ENCODE measurements around the gene ATP6V1E1. TPM values are rescaled to one million over a fixed set of nuclear protein-coding genes. Genes with fewer than 3 reads are reported as not detected.
A peak's percentile ranks its signal among the peaks of the same experiment; 100 is the strongest.
"Not testable (repeated sequence)": the region's sequence is repeated elsewhere in the genome, so short reads cannot be mapped to it uniquely, and the experiment has no call there.

The ATP6V1E1 gene
- total and polyA plus RNA-seq, 7 donors, result 122 to 263 (median 158) TPM

DNA sequence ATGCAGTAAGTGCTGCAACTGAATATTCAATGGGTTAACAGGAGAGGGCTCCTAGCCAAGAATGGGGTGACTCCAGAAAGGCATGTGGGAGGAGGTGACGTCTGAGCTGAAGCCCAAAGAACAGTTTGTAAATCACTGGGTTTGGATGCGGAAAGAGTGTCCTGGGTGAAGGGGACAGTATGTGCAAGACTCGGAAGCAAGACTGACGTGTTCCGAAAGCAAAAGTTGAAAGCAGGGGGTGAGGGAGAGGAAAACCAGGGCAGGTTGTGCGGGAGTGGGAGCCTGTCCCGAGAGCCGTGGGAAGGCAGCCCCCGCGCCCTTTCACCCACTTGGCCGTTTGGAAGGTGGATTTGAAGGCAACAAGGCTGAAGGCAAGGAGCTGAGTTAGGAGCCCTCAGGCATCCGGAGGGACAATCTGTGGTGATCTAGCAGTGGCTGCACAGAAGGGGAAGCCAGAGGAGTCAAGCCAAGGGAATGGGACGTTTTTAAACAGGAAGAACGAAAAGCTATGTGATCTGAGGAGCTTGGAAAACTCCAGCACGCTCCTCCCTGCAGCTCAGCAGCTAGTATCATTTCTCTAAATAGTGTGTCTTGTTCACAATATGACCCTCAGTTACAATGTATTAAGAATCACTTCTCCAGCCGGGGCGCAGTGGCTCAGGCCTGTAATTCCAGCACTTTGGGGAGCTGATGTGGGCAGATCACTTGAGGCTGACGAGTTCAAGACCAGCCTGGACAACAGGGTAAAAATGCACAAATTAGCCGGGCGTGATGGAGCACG lies 57.5 kb downstream of the ATP6V1E1 start:
- 8 to 13% (median 9%) methylated on average over 21 of the region's 21 CpGs for WGBS, 3 donors
- peak overlapping the region; percentile 57 for H3K4me3 ChIP-seq
- H3K27me3 ChIP-seq (ENCODE audit: insufficient read depth in 3 of 3, low read length in 2 of 3), result no peaks in the 10 kb centered on the region
- TF ChIP-seq, protein P1, sequence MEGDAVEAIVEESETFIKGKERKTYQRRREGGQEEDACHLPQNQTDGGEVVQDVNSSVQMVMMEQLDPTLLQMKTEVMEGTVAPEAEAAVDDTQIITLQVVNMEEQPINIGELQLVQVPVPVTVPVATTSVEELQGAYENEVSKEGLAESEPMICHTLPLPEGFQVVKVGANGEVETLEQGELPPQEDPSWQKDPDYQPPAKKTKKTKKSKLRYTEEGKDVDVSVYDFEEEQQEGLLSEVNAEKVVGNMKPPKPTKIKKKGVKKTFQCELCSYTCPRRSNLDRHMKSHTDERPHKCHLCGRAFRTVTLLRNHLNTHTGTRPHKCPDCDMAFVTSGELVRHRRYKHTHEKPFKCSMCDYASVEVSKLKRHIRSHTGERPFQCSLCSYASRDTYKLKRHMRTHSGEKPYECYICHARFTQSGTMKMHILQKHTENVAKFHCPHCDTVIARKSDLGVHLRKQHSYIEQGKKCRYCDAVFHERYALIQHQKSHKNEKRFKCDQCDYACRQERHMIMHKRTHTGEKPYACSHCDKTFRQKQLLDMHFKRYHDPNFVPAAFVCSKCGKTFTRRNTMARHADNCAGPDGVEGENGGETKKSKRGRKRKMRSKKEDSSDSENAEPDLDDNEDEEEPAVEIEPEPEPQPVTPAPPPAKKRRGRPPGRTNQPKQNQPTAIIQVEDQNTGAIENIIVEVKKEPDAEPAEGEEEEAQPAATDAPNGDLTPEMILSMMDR (IDR thresholded peaks at IDR 0.05), result no peak
- peak overlapping the region; percentile 77 for H3K27ac ChIP-seq
- peaks cover 21% of the 10 kb centered on the region for H3K4me1 ChIP-seq
- H3K9me3 ChIP-seq, result no peaks in the 10 kb centered on the region
- ATAC-seq (peak; percentile 62 to 88 (median 87)), DNase-seq (peak; percentile 90 to 95)
- intact Hi-C loops (cut with DNase I), result no loop called here
- no peaks in the 10 kb centered on the region for H3K36me3 ChIP-seq (ENCODE audit: insufficient read depth in 1 of 2, low read depth in 1 of 2)

DNA sequence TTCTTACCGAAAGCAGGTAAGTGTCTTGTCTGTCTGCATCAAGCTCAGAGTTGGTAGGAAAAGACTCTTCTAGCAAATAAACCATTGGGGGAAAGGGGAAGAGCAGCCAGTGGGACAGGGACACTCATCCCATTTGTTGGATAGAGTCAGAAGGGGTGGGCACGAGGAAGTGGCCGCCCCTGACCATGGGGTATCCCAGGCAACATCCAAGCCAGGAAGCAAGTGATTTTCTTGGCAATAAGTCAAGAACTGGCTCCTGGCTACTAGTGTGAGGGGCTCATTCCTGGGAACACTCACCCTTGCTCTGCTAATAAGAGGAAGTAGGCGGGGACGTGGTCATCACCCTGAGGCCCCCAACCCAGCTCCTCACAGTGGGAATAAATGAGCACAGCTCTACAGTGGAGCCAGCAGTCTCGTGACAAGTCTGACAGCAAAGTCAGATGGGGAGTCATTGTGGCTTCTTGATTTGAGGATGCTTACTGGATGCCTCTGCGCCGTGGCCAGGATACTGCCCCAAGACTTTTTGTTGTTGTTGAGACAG lies 58.5 kb downstream of the ATP6V1E1 start:
- no peaks in the 10 kb centered on the region for H3K27me3 ChIP-seq (ENCODE audit: insufficient read depth in 3 of 3, low read length in 2 of 3)
- intact Hi-C loops (cut with DNase I), result no loop called here
- TF ChIP-seq, protein P1 (IDR thresholded peaks at IDR 0.05), result no peak
- no peaks in the 10 kb centered on the region for H3K9me3 ChIP-seq
- peak overlapping the region; percentile 57 for H3K4me3 ChIP-seq
- H3K4me1 ChIP-seq, result peaks cover 21% of the 10 kb centered on the region
- 33 to 43% (median 37%) methylated on average over 8 of the region's 8 CpGs for WGBS, 3 donors
- peak in 1 of 2 donors; percentile 27 for DNase-seq
- peak; percentile 9 to 23 (median 16) for ATAC-seq
- H3K36me3 ChIP-seq (ENCODE audit: insufficient read depth in 1 of 2, low read depth in 1 of 2), result no peaks in the 10 kb centered on the region
- H3K27ac ChIP-seq, result peak overlapping the region; percentile 77

DNA sequence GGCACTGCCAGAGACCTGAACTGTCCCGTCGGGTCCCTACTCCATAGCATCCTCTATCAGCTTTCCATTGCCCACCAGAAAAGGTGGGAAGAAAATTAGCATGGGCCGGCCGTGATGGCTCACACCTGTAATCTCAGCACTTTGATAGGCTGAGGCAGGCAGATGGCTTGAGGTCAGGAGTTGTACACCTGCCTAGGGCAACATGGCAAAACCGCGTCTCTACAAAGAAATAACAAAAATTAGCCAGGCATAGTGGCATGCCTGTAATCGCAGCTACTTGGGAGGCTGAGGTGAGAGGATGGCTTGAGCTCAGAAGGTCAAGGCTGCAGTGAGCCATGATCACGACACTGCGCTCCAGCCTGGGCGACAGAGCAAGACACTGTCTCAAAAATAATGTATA lies 61.8 kb downstream of the ATP6V1E1 start:
- no peak for DNase-seq
- Histone ChIP-seq H3K4me3 (no peak overlapping the region), H3K36me3 (ENCODE audit: insufficient read depth in 1 of 2, low read depth in 1 of 2) (no peaks in the 10 kb centered on the region), H3K27ac (no peak overlapping the region), H3K9me3 (no peaks in the 10 kb centered on the region), H3K4me1 (peaks cover 42% of the 10 kb centered on the region), H3K27me3 (ENCODE audit: insufficient read depth in 3 of 3, low read length in 2 of 3) (no peaks in the 10 kb centered on the region)
- WGBS, 3 donors, result 68 to 91% (median 80%) methylated on average over 10 of the region's 10 CpGs
- TF ChIP-seq, protein P1 (IDR thresholded peaks at IDR 0.05), result no peak
- ATAC-seq, result no peak
- intact Hi-C loops (cut with DNase I), result no loop called here

DNA sequence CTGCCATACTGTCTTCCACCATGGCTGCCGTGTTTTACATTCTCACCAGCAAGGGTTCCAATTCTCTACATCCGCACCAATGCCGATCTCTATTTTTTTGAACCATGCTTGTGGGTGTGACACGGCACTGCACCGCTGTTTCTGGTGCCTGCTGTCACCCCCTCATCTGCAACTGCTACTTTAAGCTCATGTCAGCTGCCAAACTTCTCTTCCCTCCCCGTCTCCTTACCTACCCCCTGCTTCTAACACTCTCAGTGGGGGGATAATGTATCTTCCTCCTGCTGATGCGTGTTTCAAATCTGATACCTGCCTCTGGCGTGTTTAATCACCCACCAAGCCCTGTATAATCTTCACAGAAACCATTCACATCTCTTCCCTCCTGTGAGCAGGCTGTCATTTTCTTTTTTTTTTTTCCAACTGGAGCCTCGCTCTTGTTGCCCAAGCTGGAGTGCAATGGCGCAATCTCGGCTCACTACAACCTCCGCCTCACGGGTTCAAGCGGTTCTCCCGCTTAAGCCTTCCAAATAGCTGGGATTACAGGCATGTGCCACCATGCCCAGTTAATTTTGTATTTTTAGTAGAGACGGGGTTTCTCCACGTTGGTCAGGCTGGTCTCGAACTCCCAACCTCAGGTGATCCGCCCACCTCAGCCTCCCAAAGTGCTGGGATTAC lies 62.4 kb downstream of the ATP6V1E1 start:
- 77 to 86% (median 80%) methylated on average over 19 of the region's 19 CpGs for WGBS, 3 donors
- H3K36me3 ChIP-seq (ENCODE audit: insufficient read depth in 1 of 2, low read depth in 1 of 2); H3K9me3 ChIP-seq; ATAC-seq; intact Hi-C loops (cut with DNase I); H3K27ac ChIP-seq; DNase-seq; H3K27me3 ChIP-seq (ENCODE audit: insufficient read depth in 3 of 3, low read length in 2 of 3); H3K4me3 ChIP-seq: not testable (repeated sequence)
- peaks cover 36% of the 10 kb centered on the region for H3K4me1 ChIP-seq

DNA sequence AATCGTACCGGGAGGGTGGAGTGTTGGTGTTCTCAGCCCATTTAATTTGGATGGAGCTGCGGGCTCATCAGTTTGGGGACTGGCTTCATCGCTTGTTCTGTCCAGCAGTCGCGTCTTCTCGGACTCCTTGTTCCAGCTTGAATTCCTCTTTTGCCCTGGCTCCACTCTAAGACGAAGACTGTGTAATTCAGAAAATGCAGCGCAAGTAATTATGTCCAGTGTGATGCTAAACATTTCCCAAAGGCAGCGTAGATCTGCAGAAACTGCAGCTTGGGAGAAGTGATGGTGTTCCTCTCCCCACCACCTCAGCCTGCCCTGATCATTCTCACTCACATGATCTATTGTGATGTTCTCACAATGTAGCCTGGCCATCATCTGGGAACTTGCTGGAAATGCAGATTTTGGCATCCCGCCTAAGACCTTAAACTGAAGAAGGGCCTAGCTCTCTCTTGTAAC lies 64.6 kb downstream of the ATP6V1E1 start:
- DNase-seq (peak in 1 of 2 donors; percentile 39), ATAC-seq (peak in 3 of 4 donors; percentile 68 to 71 (median 70))
- peak overlapping the region; percentile 81 for H3K27ac ChIP-seq
- no peaks in the 10 kb centered on the region for H3K9me3 ChIP-seq
- H3K4me1 ChIP-seq, result peaks cover 24% of the 10 kb centered on the region
- intact Hi-C loops (cut with DNase I), result no loop called here
- TF ChIP-seq, protein P1 (IDR thresholded peaks at IDR 0.05), result no peak
- H3K36me3 ChIP-seq (ENCODE audit: insufficient read depth in 1 of 2, low read depth in 1 of 2), result peaks cover 0 to 2% of the 10 kb centered on the region in 2 donors
- no peaks in the 10 kb centered on the region for H3K27me3 ChIP-seq (ENCODE audit: insufficient read depth in 3 of 3, low read length in 2 of 3)
- H3K4me3 ChIP-seq, result peak overlapping the region; percentile 6
- 27 to 40% (median 27%) methylated on average over 11 of the region's 11 CpGs for WGBS, 3 donors

All from psoas muscle (tissue), 8 donors.